Left ventricle myocardium inferior (tissue), 1 donor: ENCODE results near the gene MED14. TPM values are rescaled to one million over a fixed set of nuclear protein-coding genes. Genes with fewer than 3 reads are reported as not detected.

Experiments
- DNase-seq: peaks from one replicate; pipeline ENCODE4 v3.0.0-alpha.2; 2020
- H3K27ac ChIP-seq: fragments of 200-600 bp; replicated peaks from 2 replicates; pipeline ENCODE4 v1.8.0; 2021
- H3K27me3 ChIP-seq: fragments of 200-600 bp; 2 replicates; pipeline ENCODE4 v1.8.0; 2021; ENCODE audit warnings: low read depth
- H3K36me3 ChIP-seq: fragments of 200-600 bp; 2 replicates; pipeline ENCODE4 v1.8.0; 2021
- H3K4me1 ChIP-seq: fragments of 200-600 bp; 2 replicates; pipeline ENCODE4 v1.8.0; 2021
- H3K4me3 ChIP-seq: fragments of 200-600 bp; 2 replicates; pipeline ENCODE4 v1.8.0; 2021; ENCODE audit warnings: mild to moderate bottlenecking, moderate library complexity
- H3K9me3 ChIP-seq: fragments of 200-600 bp; replicated peaks from 2 replicates; pipeline ENCODE4 v1.8.0; 2021
- intact Hi-C: fragments of 100-400 bp; cut with micrococcal nuclease; formaldehyde crosslinking; loops from one replicate; pipeline ENCODE4 v1.11.0; 2022
- total RNA-seq: library from RNA; stranded (reverse); fragmentation: NEBNext Ultra II Directional; extraction: Animal tissue kit (Norgen Biotek cat#: 25700); gene quantifications from one replicate; pipeline ENCODE4 v1.2.1, GENCODE V29; 2021
- TF ChIP-seq, protein P1 (sequence below): fragments of 200-600 bp; IDR thresholded peaks from 2 replicates; pipeline ENCODE4 v1.8.0; 2021; ENCODE audit warnings: antibody characterized with exemption, mild to moderate bottlenecking, borderline replicate concordance
- donor health status: DM: no; HTN: yes; CAD: no; lungs with severe emphysema.

MED14 gene
- total RNA-seq, 1 donor from 2014 or later = 30.7 TPM

GRCh38 chrX:40700640-40701342 lies 34.6 kb downstream of the MED14 start:
- H3K4me3 ChIP-seq = no peak overlapping the region
- peaks cover 40% of the 10 kb centered on the region for H3K36me3 ChIP-seq
- TF ChIP-seq, protein P1, sequence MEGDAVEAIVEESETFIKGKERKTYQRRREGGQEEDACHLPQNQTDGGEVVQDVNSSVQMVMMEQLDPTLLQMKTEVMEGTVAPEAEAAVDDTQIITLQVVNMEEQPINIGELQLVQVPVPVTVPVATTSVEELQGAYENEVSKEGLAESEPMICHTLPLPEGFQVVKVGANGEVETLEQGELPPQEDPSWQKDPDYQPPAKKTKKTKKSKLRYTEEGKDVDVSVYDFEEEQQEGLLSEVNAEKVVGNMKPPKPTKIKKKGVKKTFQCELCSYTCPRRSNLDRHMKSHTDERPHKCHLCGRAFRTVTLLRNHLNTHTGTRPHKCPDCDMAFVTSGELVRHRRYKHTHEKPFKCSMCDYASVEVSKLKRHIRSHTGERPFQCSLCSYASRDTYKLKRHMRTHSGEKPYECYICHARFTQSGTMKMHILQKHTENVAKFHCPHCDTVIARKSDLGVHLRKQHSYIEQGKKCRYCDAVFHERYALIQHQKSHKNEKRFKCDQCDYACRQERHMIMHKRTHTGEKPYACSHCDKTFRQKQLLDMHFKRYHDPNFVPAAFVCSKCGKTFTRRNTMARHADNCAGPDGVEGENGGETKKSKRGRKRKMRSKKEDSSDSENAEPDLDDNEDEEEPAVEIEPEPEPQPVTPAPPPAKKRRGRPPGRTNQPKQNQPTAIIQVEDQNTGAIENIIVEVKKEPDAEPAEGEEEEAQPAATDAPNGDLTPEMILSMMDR = no peak
- H3K27me3 ChIP-seq = no peaks in the 10 kb centered on the region
- no peak overlapping the region for H3K27ac ChIP-seq
- intact Hi-C loops = no loop called here
- H3K9me3 ChIP-seq = no peaks in the 10 kb centered on the region
- H3K4me1 ChIP-seq = no peaks in the 10 kb centered on the region
- no peak for DNase-seq

DNA sequence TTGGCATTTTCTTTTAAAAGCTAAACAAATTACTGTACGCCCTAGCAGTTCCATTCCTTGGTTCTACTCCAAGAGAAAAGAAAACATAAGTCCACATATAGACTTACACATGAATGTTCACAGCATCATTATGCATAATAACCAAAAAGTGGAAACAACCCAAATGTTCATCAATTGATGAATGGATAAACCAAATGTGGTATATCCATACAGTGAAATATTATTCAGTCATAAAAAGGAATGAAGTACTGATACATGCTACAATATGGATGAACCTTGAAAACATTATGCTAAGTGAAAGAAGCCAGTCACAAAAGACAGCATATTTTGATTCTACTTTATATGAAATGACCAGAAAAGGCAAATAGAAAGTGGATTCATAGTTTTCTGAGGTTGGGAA lies 36.5 kb downstream of the MED14 start:
- H3K9me3 ChIP-seq = no peaks in the 10 kb centered on the region
- peaks cover 32% of the 10 kb centered on the region for H3K36me3 ChIP-seq
- no peak for DNase-seq
- intact Hi-C loops = no loop called here
- H3K4me1 ChIP-seq = no peaks in the 10 kb centered on the region
- TF ChIP-seq, protein P1 = no peak
- H3K27ac ChIP-seq = no peak overlapping the region
- no peak overlapping the region for H3K4me3 ChIP-seq
- H3K27me3 ChIP-seq = no peaks in the 10 kb centered on the region

DNA sequence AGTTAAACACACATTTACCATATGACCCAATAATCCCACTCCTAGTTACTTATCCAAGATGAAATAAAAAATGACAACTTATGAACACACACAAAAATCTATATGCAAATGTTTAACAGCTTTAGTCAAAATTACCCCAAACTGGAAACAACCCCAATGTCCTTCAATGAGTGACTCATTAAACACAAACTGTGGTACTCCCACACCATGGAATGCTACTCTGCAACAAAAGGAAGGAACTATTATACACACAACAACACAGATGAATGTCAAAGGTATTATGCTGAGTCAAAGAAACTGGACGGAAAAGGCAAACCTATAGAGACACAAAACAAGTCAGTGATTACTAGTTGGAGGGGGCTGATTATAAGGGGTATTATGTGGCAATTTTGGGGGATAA lies 40.5 kb downstream of the MED14 start:
- intact Hi-C loops = no loop called here
- no peaks in the 10 kb centered on the region for H3K27me3 ChIP-seq
- no peaks in the 10 kb centered on the region for H3K9me3 ChIP-seq
- no peak overlapping the region for H3K4me3 ChIP-seq
- H3K36me3 ChIP-seq = peaks cover 40% of the 10 kb centered on the region
- no peak overlapping the region for H3K27ac ChIP-seq
- TF ChIP-seq, protein P1 = no peak
- no peak for DNase-seq
- peaks cover 7% of the 10 kb centered on the region for H3K4me1 ChIP-seq

DNA sequence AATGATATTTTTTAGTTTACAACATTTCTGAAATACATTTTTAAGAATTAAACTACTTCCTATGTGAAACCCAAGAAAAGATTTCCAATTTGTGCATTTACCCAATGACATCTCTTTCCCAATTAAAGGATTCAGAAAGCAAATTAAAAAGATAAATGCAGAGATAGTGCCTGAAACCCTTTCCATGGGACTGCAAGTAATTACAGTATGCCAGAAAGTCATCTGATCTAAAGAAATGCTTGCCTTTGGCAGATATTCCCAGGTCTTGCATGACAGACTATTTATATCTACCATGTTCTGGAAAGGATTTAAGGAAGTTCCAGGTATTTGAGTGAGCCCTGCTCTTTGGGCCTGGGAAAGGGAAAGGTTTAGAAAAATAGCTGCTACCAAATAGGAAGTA lies 46.4 kb downstream of the MED14 start:
- H3K4me3 ChIP-seq = no peak overlapping the region
- TF ChIP-seq, protein P1 = no peak
- no peaks in the 10 kb centered on the region for H3K9me3 ChIP-seq
- peaks cover 21% of the 10 kb centered on the region for H3K36me3 ChIP-seq
- peaks cover 12% of the 10 kb centered on the region for H3K4me1 ChIP-seq
- intact Hi-C loops = no loop called here
- H3K27ac ChIP-seq = peak overlapping the region; percentile 16
- DNase-seq = no peak
- no peaks in the 10 kb centered on the region for H3K27me3 ChIP-seq

DNA sequence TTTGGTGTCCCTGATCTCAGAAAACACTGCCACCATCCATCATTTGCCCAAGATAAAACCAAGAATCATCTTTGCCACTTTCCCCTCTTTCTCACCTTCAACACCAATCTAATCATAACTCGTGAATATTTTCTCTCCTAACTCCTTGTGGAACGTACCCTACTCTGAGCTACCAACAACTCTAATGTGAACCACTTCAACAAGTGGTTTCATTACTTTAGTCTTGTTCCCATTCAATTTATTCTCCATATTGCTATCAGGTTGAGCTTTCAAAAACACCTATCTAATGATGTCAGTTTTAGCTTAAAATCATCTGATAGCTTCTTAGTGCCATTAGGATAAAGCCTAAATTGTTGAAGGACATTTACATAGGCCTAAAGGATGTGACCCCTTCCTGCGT lies 48.2 kb downstream of the MED14 start:
- H3K36me3 ChIP-seq = peaks cover 24% of the 10 kb centered on the region
- no peak overlapping the region for H3K4me3 ChIP-seq
- intact Hi-C loops = no loop called here
- peaks cover 12% of the 10 kb centered on the region for H3K4me1 ChIP-seq
- no peaks in the 10 kb centered on the region for H3K9me3 ChIP-seq
- DNase-seq = no peak
- no peaks in the 10 kb centered on the region for H3K27me3 ChIP-seq
- TF ChIP-seq, protein P1 = no peak
- H3K27ac ChIP-seq = no peak overlapping the region
